Astrocyte of the hippocampus (primary cell): ENCODE measurements around the gene OXTR.
"Not testable (repeated sequence)": the region's sequence is repeated elsewhere in the genome, so short reads cannot be mapped to it uniquely, and the experiment has no call there.

Experiments used
- DNase-seq: peaks from one replicate; pipeline ENCODE4 v3.0.0; 2011; ENCODE audit warnings: low read depth, low spot score

The OXTR gene

GRCh38 chr3:8743021-8743601 lies 26.3 kb downstream of the OXTR start:
- DNase-seq: no peak

- peak; percentile 89 for DNase-seq
These were observed 27.7 kb downstream of the OXTR start for GRCh38 chr3:8741581-8742261.

- DNase-seq: peak; percentile 72
These were observed 29.5 kb downstream of the OXTR start for GRCh38 chr3:8739757-8740504.

- DNase-seq: no peak
These were observed 30.8 kb downstream of the OXTR start for GRCh38 chr3:8738639-8739038.

- DNase-seq: no peak
These were observed 31.6 kb downstream of the OXTR start for GRCh38 chr3:8737823-8738222.

GRCh38 chr3:8737301-8737700 lies 32.1 kb downstream of the OXTR start:
- DNase-seq: no peak

GRCh38 chr3:8736436-8736835 lies 33.0 kb downstream of the OXTR start:
- DNase-seq: no peak

- DNase-seq: peak; percentile 28
These were observed 34.5 kb downstream of the OXTR start for GRCh38 chr3:8734908-8735307.

- DNase-seq: no peak
These were observed 35.1 kb downstream of the OXTR start for GRCh38 chr3:8734137-8734878.

GRCh38 chr3:8733332-8734094 lies 35.9 kb downstream of the OXTR start, which contains the start of gene CAV3:
TSS of gene CAV3 (plus strand) at chr3:8733802. CDS start at chr3:8733877, 75 bp downstream.
- no peak for DNase-seq

- no peak for DNase-seq
These were observed 37.0 kb downstream of the OXTR start for GRCh38 chr3:8732413-8732812.

GRCh38 chr3:8730656-8731055 lies 38.8 kb downstream of the OXTR start:
- no peak for DNase-seq

GRCh38 chr3:8729479-8729878 lies 39.9 kb downstream of the OXTR start:
- DNase-seq: no peak

- DNase-seq: no peak
These were observed 41.6 kb downstream of the OXTR start for GRCh38 chr3:8727605-8728512.

GRCh38 chr3:8724108-8724752 lies 45.2 kb downstream of the OXTR start:
- no peak for DNase-seq

- DNase-seq: no peak
These were observed 45.8 kb downstream of the OXTR start for GRCh38 chr3:8723612-8724011.

GRCh38 chr3:8722808-8723207 lies 46.6 kb downstream of the OXTR start:
- no peak for DNase-seq

GRCh38 chr3:8715757-8716156 lies 53.7 kb downstream of the OXTR start:
- not testable (repeated sequence) for DNase-seq

- DNase-seq: no peak
These were observed 55.3 kb downstream of the OXTR start for GRCh38 chr3:8713901-8714759.
